Hematopoietic multipotent progenitor cell treated with erythropoietin and hydrocortisone succinate and interleukin-3 and kit ligand, for 4 days (in vitro differentiated cells): ENCODE data around the gene RAPGEF1.

ENCODE experiments used
- DNase-seq: peaks from one replicate; pipeline ENCODE4 v3.0.0-alpha.2; 2015

RAPGEF1 gene

GRCh38 chr9:131636593-131636992 is 103.3 kb downstream of the RAPGEF1 start:
- DNase-seq = peak; percentile 53

GRCh38 chr9:131635892-131636291 is 104.0 kb downstream of the RAPGEF1 start:
- DNase-seq = no peak

DNA sequence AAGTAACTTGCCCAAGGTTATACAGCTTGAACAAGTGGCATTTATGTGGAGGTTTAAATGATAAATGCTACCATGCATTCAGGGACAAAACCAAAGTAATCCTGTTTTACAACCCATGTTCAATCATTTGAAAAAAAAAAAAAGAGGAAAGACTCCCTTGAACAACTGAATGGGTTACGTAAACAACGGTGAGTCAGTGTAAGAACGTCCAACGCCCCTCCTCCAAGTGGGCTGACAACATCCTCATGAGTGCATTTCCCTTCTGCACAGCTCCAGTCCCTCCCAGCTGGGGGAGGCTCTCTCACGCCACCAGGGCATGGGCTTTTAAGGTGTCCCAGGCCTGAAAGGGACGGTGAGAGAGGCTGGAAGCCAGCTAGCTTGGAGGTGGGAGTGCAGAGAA is 104.6 kb downstream of the RAPGEF1 start:
- DNase-seq = peak; percentile 89

DNA sequence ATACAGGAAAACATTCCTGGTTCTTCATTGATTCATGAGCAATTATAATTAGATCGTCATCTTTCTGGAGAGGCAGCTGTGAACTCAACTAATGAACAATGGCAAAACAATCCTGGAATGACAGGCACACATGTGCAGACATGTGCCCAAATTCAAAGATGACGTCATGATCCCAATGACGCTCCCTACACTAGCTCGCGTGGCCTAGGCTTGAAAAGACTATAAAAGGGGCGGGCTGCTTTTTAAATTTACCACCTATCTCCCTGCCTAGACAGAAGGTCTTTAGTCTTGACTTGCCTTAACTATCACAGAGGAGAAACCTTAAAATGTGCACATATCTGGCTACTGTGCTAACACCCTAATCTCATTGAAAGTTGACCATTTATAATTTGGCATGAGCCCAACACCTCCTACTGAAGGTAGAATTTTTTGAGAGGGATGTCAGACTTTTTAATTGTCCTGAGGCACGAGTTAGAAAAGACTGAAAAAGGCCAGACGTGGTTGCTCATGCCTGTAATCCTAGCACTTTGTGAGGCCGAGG is 106.3 kb downstream of the RAPGEF1 start:
- no peak for DNase-seq

- no peak for DNase-seq
These were observed 108.6 kb downstream of the RAPGEF1 start for GRCh38 chr9:131631306-131631705.

DNA sequence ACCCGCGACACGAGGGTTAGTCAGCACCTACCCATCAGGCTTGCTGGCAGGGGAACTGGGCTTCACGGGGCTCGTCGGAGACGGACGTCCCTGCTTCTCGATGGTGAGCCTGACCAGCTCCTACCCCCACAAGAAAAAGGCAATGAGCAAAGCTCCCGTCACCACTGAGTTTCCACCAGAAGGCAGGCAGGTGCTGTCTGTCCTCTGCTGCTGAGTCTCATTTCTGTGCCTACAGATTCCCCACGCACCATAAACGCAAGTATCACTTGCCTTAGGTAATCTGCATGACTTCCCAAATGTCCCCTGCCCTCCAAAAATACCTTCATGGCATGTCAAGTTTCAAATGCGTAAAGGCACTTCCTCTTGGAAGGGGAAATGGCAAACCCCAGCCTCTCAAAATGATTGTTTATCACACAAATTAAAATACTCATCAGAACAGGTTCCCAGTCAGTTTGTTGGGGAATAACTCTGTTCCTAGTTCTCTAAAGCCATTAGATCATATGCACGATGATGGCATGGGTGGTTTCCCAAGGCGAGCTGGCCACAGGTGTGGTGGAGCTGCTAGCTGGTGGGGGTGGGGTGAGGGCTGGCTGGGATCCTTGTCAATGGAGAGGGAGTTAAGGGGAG is 109.6 kb downstream of the RAPGEF1 start:
- no peak for DNase-seq

GRCh38 chr9:131629825-131630204 is 110.1 kb downstream of the RAPGEF1 start:
- no peak for DNase-seq

- DNase-seq = no peak
These were observed 110.7 kb downstream of the RAPGEF1 start for GRCh38 chr9:131629226-131629500.

DNA sequence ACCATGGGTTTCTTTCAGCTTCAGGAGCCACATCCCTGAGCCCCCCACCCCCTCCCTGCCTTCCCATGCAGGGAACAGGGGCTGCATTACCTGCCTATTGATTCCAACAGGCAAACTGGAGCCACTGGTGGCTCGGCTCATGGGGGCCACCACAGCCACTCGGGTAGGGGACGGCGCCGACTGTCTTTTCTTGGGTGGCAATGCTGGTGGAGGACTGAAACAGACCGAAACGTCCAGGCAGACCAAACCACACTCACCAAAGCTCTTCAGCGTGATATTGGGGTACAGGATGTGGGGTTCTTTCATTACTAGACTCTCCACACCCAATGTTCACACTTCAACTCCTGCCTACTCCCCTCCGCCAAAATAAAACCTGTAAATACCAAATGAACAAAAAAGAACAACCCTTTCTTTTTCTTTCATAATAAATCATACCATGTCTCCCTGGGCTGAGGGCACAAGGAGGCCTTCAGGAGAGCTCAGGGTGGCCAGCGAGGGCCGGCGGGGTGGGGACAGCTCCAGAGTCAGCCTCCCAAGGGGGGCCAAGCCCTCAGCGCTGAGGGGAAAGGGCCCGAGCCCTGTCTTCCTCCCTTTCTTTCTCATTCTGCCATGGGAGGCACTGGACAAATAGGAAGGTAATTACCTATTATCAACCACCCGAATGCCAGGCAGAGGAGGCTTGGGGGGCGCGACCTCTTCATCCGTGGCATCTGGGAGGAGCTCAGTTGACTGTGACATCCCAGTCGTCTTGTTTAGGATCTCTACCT is 111.2 kb downstream of the RAPGEF1 start:
- DNase-seq = no peak

DNA sequence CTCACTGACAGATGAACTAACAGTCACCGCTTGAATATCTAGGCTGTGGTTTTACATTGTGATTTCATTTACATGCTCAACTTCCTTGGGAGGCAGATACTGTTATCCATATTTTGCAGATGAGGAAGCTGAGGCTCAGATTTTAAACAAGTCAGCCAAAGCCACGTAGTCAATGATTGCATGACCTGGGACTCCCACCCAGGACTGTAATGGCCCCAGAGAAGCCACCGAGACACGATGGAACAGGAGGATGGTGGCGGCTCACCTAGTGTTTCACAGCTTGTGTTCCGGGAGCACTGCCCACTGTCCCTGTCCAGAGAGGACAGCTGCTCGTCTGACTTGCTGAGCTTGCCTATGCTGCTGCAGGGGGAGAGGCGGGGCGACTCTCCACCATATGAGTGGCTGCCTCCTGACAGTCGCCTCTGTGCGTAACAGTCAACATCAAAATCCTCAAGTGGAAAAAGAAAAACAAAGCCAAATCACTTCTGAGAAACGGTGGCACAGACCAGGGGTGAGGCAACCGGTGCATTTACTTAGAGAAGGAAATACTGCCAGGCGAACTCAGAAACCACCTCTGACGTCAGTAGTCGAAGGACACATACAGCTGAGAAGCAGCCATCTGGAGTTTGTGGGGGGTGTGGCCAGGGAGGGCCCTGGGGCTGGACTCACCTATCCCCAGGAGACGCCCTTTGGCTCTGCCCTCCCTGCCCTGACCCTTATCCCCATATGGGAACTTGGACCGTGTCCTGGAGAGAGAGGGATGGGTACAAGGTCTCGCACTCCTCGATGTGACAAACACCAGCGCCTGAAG is 112.0 kb downstream of the RAPGEF1 start:
- peak; percentile 61 for DNase-seq

- no peak for DNase-seq
These were observed 112.6 kb downstream of the RAPGEF1 start for GRCh38 chr9:131627326-131627647.

DNA sequence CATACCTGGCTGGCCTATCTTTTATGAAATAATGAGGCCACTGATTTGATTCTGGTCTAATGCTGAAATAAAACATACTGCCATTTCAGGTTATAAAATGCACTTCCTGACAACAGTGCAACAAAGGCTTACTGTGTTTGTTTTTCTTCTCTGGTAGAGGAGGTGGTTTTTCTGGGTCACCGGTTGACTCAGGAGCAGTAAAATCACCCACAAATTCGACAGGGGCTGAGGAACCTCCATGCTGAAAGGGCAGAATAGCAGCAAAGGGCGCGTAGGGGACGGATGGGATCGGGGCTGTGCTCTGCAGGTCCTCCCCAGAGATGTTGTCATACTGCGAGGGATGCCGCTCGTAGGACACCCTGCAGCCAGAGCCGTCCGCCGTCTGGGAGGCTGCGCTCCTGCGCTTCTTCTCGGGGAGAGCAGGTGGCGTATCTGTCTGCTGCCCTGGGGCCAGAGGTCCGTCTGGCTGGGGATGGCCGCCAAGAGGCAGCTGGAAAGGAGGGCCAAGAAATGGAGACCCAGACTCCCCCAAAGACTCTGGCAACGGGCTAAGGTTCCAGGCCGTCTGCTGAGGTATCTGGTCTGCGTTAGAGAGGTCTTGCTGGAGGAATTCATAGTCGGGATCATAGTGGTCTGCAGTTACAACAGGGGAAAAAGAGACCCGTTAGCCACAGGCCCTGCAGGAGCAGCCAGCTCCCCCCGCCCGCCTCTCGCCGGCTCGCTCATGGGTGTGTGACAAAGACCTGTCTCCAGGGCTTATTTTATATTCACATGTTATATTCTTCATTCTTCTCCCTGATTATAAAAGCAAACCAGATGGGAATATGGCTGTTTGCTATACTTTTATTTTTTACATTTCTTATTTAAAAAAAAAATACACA is 113.8 kb downstream of the RAPGEF1 start:
- no peak for DNase-seq

- no peak for DNase-seq
These were observed 114.4 kb downstream of the RAPGEF1 start for GRCh38 chr9:131625508-131625787.

GRCh38 chr9:131624636-131625507 is 115.0 kb downstream of the RAPGEF1 start:
- DNase-seq = no peak

DNA sequence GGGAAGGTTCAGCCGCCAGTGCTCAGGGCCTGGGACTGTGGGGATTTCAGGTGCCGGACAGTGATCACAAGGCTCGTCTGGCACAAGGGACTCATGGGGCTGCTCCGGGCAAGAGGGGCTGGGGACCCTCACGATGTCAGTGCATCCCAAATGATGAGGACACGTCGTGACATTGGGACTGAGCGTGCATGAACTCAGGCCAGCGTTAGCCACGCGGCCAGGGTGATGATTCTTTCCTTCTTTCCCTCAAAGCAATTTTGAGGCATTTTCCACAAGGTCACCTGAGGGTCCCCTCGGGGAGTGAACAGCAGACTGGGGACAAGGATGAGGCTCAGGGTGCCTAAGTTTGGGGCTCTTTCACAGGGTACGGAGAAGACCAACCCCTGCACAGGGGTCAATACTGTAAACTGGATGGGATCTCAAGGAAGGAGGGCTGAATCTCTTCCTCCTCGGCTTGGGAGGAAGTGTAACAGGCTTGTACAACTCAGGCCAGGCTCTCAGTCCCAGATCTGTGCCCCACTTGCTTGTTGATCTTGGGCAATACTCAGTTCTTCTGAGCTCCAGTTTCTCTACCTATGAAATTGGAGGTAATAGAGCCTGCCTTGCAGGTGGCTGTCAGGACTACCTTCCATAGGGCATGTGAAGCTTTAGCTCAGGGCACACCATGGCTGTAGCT is 116.1 kb downstream of the RAPGEF1 start:
- DNase-seq = no peak

DNA sequence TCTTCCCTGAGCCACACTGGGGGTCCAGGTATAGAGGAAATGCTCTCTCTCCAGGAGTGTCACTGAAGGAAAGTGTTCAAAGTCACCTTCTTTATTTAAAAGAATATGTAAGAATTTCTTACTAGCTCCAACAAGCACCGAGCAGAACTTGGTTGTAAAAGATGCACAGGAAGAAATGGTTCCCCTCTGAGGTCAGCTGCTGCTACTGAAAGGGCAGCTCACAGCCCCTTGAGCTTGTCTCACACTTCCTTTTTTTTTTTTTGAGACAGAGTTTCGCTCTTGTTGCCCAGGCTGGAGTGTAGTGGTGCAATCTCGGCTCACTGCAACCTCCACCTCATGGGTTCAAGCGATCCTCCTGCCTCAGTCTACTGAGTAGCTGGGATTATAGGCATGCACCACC is 117.4 kb downstream of the RAPGEF1 start:
- peak; percentile 32 for DNase-seq

GRCh38 chr9:131621551-131622358 is 118.1 kb downstream of the RAPGEF1 start:
- DNase-seq = no peak

- no peak for DNase-seq
These were observed 118.9 kb downstream of the RAPGEF1 start for GRCh38 chr9:131620764-131621520.

GRCh38 chr9:131619680-131620079 is 120.2 kb downstream of the RAPGEF1 start:
- no peak for DNase-seq

- no peak for DNase-seq
These were observed 121.1 kb downstream of the RAPGEF1 start for GRCh38 chr9:131618785-131619184.
